ENCODE measurements around the gene APC2. TPM values are rescaled to one million over a fixed set of nuclear protein-coding genes. Genes with fewer than 3 reads are reported as not detected.
A peak's percentile ranks its signal among the peaks of the same experiment; 100 is the strongest.

Gene APC2
- total RNA-seq, 2 experiments from 2014 or later = 0.07 to 0.29 TPM

GRCh38 chr19:1503089-1503924, 53.4 kb downstream of the APC2 start:
- peak; percentile 60 for ATAC-seq
- TF ChIP-seq CTCF (IDR thresholded peaks at IDR 0.05) = peak; percentile 98
- H3K27ac Mint-ChIP-seq = no peak overlapping the region
- peak; percentile 87 for DNase-seq
- intact Hi-C loops (cut with micrococcal nuclease) = no loop called here
- ChIA-PET CTCF (interaction anchor here (0.6 to 1.9 kb wide), 6 partner anchors 9 to 75 kb away, joined by 3 to 5 read pairs (median 3); no protein-coding TSS in a partner anchor), POLR2A (interaction anchor here (1.0 kb wide), 1 partner anchor 11 kb away, joined by 3 read pairs; no protein-coding TSS in a partner anchor)
- H3K36me3 Mint-ChIP-seq (ENCODE audit: low read depth) = no peaks in the 10 kb centered on the region
- no peaks in the 10 kb centered on the region for H3K9me3 Mint-ChIP-seq
- no peak overlapping the region for H3K4me3 Mint-ChIP-seq
- H3K27me3 Mint-ChIP-seq = peaks cover 20% of the 10 kb centered on the region
- H3K4me1 Mint-ChIP-seq (ENCODE audit: low read depth) = peaks cover 13% of the 10 kb centered on the region

- no peaks in the 10 kb centered on the region for H3K36me3 Mint-ChIP-seq (ENCODE audit: low read depth)
- H3K4me3 Mint-ChIP-seq = no peak overlapping the region
- TF ChIP-seq CTCF (IDR thresholded peaks at IDR 0.05) = no peak
- H3K27ac Mint-ChIP-seq = no peak overlapping the region
- intact Hi-C loops (cut with micrococcal nuclease) = no loop called here
- peaks cover 13% of the 10 kb centered on the region for H3K4me1 Mint-ChIP-seq (ENCODE audit: low read depth)
- H3K9me3 Mint-ChIP-seq = no peaks in the 10 kb centered on the region
- ATAC-seq (no peak), DNase-seq (no peak)
- CTCF ChIA-PET = interaction anchor here (0.6 kb wide), 1 partner anchor 76 kb away, joined by 3 read pairs; no protein-coding TSS in a partner anchor
- peaks cover 20% of the 10 kb centered on the region for H3K27me3 Mint-ChIP-seq
- POLR2A ChIA-PET = no interaction called here
Observed at GRCh38 chr19:1503925-1504773, 54.2 kb downstream of the APC2 start.

GRCh38 chr19:1505012-1505411, 55.1 kb downstream of the APC2 start:
- no peak for TF ChIP-seq CTCF (IDR thresholded peaks at IDR 0.05)
- CTCF ChIA-PET = no interaction called here
- Mint-ChIP-seq H3K4me1 (ENCODE audit: low read depth) (peaks cover 16% of the 10 kb centered on the region), H3K9me3 (no peaks in the 10 kb centered on the region), H3K27ac (no peak overlapping the region), H3K27me3 (peaks cover 23% of the 10 kb centered on the region), H3K36me3 (ENCODE audit: low read depth) (no peaks in the 10 kb centered on the region), H3K4me3 (no peak overlapping the region)
- intact Hi-C loops (cut with micrococcal nuclease) = no loop called here
- POLR2A ChIA-PET = no interaction called here
- no peak for ATAC-seq
- DNase-seq = no peak

GRCh38 chr19:1505991-1506881, 56.3 kb downstream of the APC2 start:
- no peaks in the 10 kb centered on the region for H3K9me3 Mint-ChIP-seq
- POLR2A ChIA-PET = no interaction called here
- intact Hi-C loops (cut with micrococcal nuclease) = no loop called here
- CTCF ChIA-PET = no interaction called here
- DNase-seq = no peak
- no peak for TF ChIP-seq CTCF (IDR thresholded peaks at IDR 0.05)
- peaks cover 27% of the 10 kb centered on the region for H3K27me3 Mint-ChIP-seq
- no peak overlapping the region for H3K4me3 Mint-ChIP-seq
- ATAC-seq = no peak
- peaks cover 17% of the 10 kb centered on the region for H3K4me1 Mint-ChIP-seq (ENCODE audit: low read depth)
- no peaks in the 10 kb centered on the region for H3K36me3 Mint-ChIP-seq (ENCODE audit: low read depth)
- H3K27ac Mint-ChIP-seq = no peak overlapping the region

Measured in activated CD8-positive, alpha-beta T cell treated with anti-CD3 and anti-CD28 coated beads for 36 hours (primary cell).